Fibroblast of lung (primary cell): ENCODE measurements around the gene BABAM2.

ENCODE experiments used
- EZH2 ChIP-seq: IDR thresholded peaks from 2 replicates; pipeline ENCODE4 v1.5.1; 2012; ENCODE audit warnings: low read length, control low read depth, mild to moderate bottlenecking; ENCODE audit errors: missing control alignments
- TF ChIP-seq, protein P1 (sequence below), 2 donors: IDR thresholded peaks in 1 of 2; conservative IDR thresholded peaks in 1 of 2; 1 replicate in 1 of 2; 2 replicates in 1 of 2; pipeline ENCODE4 v1.5.1; 2011 to 2012; ENCODE audit warnings: low read length in 2 of 2, control low read depth in 1 of 2, inconsistent platforms in 1 of 2, low read depth in 1 of 2, mild to moderate bottlenecking in 1 of 2

DNA sequence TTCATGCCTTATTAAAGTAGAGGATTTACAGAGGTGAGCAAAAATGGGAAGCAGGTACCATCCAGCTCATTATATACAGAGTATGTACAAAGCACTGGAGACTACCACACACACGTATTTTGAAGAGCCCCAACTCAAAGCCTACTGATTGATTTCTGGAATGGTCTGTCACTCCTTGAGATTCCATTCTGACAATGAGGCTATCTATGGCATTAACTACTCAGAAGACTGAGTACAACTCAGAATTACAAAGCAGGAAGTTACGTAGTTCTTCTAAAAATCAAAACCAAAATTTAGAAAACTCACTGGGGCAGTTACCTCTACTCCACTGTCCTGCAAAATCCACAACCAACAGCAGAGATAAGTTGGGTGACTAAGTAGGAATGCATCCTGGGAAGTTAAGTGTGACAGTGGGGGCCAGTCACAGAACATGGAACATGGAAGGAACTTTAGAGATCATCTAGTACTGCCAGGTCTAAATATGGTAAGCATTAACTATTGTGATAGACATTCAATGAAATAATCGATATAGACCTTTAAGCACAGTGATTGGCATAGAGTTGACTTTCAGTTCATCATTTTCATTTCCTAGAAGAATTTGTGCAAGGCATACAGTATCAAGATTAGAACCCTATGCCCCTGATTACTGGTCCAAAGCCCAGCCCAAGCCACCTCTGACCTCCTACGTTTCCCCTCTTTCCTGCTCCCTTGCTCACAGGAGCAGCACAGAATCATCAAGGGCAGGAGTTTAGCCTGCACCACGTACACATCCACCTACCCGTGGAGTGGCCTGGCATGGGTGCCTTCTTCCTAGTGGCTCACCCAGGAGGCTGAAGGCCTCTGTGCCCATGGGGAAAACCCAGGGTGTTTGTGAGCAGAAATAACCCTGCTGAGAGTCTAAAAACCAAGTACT is 422.0 kb downstream of the BABAM2 start:
- TF ChIP-seq, protein P1, sequence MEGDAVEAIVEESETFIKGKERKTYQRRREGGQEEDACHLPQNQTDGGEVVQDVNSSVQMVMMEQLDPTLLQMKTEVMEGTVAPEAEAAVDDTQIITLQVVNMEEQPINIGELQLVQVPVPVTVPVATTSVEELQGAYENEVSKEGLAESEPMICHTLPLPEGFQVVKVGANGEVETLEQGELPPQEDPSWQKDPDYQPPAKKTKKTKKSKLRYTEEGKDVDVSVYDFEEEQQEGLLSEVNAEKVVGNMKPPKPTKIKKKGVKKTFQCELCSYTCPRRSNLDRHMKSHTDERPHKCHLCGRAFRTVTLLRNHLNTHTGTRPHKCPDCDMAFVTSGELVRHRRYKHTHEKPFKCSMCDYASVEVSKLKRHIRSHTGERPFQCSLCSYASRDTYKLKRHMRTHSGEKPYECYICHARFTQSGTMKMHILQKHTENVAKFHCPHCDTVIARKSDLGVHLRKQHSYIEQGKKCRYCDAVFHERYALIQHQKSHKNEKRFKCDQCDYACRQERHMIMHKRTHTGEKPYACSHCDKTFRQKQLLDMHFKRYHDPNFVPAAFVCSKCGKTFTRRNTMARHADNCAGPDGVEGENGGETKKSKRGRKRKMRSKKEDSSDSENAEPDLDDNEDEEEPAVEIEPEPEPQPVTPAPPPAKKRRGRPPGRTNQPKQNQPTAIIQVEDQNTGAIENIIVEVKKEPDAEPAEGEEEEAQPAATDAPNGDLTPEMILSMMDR (conservative IDR thresholded peaks at IDR 0.05 in 1 of 2, IDR thresholded peaks at IDR 0.05 in 1 of 2; ENCODE audit: low read depth in 1 of 2, low read length in 2 of 2): no peak
- TF ChIP-seq EZH2: no peak
